ENCODE measurements around the gene LCLAT1.

GRCh38 chr2:30677861-30678385, 230.9 kb downstream of the LCLAT1 start:
- TF ChIP-seq POLR2AphosphoS5 (IDR thresholded peaks at IDR 0.05): no peak
- TF ChIP-seq CTCF (IDR thresholded peaks at IDR 0.05): no peak
- TF ChIP-seq POLR2A (IDR thresholded peaks at IDR 0.05; ENCODE audit: low read depth): no peak
